GM11168 (cell line): ENCODE data around the gene TBC1D9.

Experiments
- in situ Hi-C: fragments of 300-500 bp; cut with MboI; formaldehyde crosslinking; loops from one replicate; pipeline ENCODE4 v1.12.0; 2022; ENCODE audit warnings: low sequenced_read_pairs; ENCODE audit not compliant: unreplicated experiment

TBC1D9 gene

DNA sequence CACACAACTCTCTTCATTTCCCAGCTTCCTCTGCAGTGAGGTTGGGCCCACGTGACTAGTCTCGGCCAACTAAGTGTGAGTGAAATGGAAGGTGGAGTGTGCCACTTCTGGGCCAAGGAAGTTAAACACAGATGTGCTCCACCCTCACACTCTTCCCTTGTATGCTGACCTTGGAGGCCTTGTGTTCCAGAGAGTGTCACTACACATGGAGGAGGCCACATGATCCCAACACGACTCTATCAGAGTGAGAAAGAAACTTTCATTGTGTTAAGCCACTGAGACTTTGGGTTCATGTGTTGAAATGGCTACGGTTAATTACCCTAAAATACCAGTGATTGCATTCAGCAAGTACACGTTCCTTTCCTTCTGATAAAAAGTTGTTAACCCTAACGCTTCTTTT, 55.1 kb downstream of the TBC1D9 start:
- in situ Hi-C loops: no loop called here

DNA sequence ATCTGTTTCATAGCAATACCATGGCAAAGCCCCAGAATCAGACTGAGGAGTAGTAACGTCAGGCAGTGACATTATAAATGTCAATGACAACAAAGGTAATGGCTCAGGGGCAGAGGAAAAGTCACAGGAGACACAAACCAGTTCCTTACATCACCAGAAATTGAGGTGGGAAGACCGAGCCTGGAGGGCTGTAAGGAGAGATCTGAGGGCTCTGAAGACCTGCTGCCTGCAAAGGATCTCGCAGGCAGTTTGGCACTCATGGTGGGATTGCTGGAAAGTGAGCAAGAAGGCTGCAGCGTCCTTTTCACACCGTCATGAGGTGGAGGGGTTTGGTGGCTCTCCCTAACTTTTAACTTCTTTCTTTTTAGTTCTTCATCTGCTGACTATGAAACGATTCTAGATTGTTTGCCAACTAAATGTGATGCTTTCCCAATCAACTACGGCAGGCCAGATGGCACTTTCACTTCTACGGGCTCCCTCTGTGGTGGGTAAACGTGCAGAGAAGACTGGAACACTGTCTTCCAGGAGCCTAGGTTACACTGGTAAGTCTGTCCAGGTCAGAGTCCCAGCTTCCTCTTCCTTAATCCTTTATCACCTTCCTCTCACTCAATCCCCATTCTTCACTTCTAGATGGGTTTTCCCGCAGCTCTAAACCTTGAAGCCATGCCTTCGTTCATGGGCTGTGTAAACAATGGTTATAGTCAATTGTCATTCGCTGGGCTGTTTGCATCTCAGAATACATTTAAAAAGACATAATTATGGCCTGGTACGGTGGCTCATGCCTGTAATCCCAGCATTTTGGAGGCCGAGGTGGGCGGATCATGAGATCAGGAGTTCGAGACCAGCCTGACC, 58.2 kb downstream of the TBC1D9 start:
- in situ Hi-C loops: no loop called here

DNA sequence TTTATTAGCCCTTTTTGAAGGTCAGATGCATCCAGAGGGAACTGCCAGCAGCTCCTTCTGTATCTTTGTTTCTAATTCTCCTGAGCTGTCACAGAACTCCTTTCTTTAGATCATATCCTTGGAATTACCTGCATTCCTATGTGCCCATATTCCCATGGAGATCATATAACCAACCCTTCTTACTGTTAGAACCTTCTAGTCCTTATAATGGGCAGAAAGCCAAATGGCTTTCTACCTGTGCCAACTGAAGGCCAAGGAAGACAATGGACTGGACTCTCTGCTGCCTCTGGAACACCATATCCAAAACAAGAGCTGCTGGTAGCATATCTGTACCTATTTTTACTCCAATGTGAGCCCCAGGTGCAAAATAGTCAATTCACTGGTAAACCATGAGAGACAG, 60.7 kb downstream of the TBC1D9 start:
- in situ Hi-C loops: no loop called here

DNA sequence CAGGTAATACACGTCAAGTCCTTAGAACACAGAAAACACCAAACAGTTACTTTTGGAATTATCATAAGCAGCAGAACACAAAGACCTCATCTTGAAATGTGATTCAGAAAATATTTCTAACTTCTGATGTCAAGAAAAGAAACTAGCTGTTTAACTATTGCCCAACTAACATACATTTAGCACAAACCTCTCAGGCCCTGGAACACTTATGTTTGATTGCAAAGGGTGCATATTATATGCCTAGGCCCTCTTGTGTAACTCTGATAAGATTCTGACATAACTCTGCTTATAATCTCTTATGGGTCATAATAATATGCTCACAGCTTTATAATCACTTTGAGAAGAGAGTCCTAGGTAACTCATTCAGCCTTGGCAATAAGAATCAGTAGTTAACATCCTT, 62.6 kb downstream of the TBC1D9 start:
- in situ Hi-C loops: no loop called here

DNA sequence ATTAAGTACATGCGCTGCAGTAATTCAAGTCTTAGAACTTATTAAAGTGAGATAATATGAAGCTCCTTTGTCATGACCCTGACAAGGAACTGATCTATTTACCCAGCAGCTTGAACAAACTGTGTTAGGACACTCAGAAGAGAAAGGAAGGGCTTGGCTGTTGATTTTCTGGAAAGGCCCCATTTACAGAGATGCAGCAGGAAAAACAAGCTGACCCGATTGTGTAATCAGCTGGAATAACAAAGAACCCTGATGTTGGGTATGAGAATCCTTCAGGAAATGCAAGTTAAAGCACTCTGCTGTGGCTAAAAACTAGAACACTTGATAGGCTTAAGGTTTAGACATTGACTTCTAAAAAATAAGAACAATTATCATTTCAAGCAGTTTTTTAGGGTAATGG, 64.8 kb downstream of the TBC1D9 start:
- in situ Hi-C loops: no loop called here

DNA sequence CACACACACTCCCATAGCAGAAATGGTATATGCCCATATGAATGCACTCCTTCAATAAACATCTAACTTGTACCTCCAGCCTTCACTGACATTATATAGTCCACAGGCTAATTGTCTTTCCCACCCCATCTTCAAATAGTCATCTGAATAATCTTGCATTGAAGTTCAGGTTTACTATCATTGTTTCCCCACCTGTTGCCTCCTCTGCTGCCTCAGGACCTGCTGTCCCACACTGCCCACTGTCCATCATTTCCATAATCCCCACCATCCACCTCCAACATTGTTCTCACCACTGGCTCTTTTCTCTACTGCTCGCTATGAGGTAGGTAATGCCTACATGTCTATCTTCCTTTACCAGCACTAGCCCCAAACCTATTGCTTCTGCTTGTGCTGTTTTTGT, 66.1 kb downstream of the TBC1D9 start:
- in situ Hi-C loops: no loop called here

DNA sequence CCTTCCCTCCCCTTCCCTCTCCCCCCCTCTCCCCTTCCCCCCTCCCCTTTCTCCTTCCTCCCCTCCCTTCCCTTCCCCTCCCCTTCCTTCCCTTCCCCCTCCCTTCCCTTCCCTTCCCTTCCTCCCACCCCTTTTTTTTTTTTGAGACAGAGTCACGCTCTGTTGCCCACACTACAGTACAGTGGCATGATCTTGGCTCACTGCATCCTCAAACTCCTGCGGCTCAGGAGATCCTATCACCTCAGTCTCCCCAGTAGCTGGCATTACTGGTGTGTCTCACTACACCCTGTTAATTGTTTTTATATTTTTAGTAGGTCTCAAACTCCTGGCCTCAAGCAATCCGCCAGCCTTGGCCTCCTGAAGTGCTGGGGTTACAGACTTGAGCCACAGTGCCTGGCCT, 66.6 kb downstream of the TBC1D9 start:
- in situ Hi-C loops: no loop called here

DNA sequence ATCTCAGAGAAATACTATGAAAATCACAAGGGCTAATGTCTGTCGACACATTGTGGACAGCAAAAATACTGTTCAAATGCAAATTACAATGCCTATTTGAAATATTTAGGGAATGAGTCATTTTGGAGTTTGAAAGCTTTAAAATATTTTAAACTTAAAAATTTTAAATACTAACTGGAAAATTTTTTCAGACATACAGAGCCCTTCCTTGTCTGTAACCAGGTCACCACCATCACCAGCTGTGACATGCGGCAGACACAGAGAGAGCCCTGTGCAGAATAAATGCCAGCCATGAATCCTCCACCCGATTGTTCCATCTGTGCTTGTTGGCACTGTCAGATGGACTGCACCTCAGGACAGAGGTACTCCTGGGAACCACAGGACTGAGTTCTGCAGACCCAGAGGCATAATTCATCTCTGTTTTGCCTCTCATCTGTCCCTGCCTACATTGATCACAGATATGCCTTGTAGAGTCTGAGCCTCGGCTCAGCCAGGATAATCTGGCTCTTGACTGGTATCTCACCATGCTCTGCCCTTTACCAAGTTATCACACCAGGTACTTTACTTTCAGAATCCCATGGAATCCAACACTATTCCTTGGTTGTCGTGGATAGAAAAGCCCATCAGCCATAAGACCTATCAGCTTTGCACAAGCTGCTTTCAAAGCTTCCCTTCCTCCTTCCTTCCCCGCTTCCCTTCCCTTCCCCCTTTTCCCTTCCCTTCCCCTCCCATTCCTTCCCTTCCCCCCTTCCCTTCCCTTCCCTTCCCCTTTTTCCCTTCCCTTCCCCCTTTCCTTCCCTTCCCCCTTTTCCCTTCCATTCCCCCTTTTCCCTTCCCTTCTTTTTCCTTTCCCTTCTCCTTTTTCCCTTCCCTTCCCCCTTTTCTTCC, 67.2 kb downstream of the TBC1D9 start:
- in situ Hi-C loops: no loop called here

DNA sequence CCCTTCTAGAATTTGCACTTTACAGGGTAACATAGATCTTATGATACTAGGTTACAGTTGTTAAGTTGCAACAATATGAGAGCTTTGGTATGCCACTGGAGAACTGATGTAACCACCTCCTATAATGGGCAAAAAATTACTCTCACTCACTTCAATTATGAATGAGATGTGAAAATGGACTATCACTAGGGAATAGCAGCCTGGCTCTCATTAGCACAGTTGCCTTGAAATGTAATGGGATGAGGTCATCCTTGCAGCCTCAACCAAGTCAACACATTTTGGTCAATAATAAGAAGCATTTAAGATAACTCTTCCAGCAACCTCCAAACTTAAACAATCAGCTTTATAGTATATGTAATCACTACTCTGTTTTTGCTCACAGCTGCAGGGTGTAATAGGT, 69.4 kb downstream of the TBC1D9 start:
- in situ Hi-C loops: no loop called here

DNA sequence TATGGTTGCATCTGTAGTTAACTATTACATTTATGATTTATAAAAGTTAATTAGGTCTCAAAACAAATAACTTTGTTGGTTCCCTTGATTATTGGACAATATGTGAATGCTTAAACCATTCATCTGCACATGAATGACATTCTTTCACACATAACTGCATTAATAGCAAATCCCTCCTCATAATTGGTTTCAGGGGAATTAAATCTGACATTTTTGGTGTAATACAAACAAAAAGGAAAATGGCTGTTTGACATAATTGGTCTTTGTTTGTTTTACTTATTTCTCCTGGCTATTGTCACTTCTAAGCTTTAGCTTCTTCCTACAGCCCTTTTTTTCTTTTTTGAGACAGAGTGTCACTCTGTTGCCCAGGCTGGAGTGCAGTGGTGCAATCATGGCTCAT, 71.9 kb downstream of the TBC1D9 start:
- in situ Hi-C loops: no loop called here

DNA sequence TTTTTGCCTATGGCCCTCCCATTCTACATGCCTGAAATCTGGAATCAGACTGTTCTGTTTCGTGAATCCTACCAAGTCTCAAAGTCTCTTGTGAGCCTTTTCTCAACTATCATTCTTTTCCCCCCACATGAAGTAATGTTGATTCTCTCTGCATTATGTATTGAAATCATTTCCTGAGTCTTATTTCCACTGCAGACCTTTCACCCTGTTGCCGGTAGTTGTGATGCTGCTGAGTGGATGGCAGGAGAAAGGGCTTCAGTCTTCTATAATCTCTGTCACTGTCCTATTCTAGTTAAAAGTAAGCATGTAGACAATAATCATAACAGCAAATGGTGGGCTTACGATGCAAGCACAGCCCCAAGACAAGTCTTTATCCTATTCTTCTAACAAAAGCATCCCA, 75.0 kb downstream of the TBC1D9 start:
- in situ Hi-C loops: no loop called here

DNA sequence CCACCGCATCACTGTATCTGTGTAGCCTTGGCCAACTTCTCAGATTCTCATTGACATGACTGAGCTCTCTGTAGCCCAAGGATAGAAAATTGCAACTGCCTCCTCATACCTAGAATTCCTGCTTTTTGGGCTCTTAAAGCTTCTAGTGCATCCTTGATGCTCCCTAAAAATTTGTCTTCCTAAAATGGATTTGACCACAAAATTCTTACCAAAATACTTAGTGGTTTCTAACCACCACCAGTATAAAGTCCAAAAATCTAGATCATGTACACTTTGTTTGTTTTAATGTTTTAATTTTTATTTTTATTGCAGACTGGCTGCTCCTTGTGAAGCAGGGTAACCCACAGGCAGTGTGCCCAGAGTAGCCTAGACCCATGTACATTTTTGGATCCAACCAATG, 75.5 kb downstream of the TBC1D9 start:
- in situ Hi-C loops: no loop called here

DNA sequence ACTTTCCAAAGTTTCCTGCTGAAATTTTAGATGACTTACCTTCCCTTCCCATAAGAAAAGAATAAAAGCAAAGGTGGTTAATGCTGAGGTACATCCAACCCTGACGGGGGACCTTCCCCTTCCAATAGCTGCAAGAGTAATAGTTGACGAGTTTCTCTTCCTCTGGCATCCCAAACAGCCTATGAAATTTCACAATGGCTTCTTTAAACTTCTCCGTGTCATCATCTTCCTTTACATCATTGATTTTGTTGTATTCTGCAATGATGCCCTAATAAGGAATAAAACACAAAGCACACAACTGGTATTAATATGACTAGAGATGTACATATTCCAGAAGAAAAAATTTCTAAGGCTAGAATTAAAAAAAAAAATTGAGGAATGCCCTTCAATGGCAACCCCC, 76.6 kb downstream of the TBC1D9 start:
- in situ Hi-C loops: no loop called here

DNA sequence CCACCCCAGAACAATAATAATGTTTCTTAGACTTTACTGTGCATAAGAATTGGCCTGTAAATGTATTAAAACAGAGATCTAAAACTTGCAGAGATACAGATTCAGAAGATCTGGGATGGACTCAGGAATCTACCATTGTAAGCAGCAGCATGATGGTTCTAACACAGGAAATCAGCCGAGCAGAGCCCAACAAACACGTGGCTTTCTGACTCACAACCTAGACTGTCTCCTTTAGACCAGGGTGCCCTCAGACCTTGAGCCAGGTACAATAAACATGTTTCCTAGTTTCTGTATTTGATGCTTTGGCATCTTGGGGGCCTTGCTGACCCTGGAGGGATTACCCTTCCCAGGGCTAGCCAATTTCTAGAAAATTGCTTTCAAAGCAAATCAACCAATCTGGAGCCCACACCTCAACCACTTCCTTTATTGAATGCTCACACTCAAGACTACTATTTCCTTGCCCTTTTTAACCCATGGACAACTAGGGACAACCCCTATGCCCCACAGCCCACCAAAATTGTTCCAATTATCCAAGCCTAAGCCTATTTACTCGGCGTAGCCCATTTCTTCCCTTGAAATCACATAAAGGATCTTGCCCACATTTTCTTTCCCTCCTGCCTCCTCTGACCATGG, 80.5 kb downstream of the TBC1D9 start:
- in situ Hi-C loops: no loop called here

DNA sequence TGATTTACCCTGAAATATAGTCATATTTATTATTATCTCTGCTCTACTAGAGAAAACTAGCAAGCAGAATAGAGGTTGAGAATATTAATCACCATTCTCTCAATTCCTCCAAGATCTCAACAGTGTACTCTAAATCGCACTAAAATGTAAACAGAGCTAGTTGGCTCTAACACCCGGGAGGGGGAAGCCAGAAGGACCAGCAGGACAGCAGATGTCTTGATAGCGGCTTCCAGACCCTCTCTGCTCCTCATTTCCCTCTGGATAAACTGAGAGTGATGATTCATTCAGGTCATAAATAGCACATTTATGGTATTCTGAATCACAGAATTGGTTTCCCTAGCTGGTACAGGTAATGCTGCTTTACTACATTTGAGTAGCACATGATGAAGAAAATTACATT, 82.5 kb downstream of the TBC1D9 start:
- in situ Hi-C loops: no loop called here

DNA sequence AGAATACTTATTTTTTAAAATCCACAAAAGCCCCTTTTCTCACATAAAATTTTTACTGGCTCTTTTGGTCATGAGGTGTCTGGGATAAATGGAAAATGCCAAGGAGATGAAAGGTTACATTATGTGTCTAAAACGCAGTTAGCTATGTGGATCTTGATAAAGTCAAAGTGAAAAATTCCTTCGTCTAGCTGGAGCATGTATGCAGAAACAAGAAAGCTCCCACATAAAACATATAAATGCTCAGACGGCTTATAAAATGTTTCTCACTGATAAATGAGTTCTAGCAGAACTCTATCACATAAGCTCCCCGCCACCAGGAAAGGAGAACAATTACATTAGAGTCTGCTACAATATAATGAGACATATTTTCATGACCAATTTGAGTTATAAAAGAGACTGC, 83.8 kb downstream of the TBC1D9 start:
- in situ Hi-C loops: no loop called here

DNA sequence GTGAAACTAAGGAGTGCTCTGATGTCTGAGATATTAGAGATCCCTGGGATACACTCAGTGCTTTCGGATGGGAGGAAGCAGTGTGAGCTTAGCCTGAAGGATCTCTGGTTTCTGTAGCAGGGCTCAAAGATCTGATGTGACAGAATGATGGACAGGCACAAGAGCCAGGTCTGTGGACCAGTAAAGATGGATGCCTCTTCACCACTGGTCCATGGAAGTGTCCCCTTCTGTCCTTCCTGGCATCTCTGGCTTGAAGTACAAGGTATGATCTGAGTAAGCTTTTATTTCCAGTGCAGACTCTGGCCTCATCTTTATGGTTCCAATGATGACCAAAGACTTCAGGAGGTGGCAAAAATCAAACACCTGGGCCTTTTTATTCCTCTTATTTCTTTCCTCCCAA, 88.1 kb downstream of the TBC1D9 start:
- in situ Hi-C loops: no loop called here

DNA sequence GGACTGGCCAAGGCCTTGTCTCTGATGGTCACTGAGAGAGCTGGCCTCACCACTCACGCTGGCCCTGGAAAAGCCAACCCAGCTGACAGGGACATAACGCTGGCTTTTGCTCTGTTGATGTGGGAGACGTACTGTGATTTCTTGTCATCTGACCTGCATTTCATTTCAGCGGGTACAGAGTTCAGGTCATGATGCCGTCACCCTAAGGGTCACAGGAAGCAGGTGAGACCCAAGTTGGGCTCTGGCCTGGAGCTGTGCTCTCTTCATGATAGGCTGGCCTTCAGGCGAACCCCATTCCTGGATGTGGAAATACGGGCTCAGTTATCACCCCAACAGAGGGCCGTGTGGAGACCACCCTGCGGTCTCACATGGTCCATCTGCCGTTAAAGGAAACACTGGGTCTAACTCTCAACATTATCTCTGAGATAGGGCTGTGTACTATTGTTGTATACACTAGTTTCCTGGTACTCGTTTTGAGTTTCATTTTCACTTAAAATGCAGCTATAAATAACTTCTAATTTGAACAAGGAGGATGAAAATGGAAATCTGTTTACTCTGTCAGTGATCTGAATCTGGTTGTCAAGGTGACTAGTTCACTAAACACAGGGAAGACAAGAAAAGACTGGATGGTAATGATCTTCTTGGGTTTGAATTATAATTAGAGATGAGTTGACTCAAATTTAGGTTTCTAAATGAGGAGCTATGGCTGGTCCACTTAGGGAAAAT, 89.1 kb downstream of the TBC1D9 start:
- in situ Hi-C loops: no loop called here

DNA sequence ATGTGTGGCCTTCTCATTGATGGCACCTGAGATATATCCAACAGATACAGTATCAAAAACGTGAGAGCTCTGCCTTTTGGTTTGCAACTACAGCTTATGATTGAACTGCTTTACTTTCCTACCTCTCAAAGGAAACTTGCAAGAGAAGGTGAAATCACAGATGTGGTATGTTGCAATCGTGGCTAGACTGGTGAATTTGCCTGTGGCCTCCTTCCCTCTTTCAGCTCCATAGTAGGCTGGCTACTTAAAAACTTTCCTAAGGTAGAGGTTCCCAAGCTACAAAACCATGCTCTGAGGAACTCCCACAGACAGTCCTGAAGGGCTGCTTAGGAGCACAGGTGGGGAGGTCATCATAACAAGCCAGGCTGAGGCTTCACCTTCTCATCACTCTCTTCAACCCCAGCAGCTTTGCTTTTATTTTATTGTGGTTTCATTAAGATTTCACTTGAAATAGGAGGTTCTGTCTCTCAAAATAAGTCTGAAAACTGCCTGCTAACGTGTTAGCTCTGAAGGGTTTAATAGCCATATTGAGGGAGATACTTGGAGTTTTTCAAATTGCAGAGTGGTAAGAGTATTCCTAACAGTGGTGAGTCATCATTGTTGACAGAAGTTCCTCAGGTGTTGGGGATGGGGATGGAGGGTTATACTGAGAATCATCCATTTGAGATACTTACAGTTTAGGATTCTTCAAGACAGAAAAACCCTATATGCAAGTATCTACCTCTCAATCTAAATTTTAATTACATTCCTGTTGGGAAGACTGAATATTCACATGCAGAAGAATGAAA, 93.9 kb downstream of the TBC1D9 start:
- in situ Hi-C loops: no loop called here

DNA sequence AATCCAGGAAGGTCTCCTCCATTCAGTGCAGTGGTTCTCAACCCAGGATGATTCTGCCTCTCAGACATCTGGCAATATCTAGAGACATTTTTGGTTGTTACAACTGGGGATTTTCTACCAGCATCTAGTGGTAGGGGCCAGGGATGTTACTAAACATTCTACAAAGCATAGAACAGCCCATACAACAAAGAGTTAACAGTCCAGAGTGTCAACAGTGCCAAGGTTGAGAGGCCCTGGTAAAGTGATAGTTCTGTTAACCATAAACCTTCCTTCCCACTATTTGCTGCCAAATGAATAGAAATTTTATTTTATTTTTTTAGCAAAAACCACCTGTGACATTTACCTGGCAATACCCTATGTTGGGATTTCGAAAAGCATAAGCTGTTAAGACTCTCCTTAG, 94.6 kb downstream of the TBC1D9 start:
- in situ Hi-C loops: no loop called here
